Measurements from ENCODE around the gene ARMC3.

ARMC3 gene

GRCh38 chr10:23013581-23014335, 85.9 kb downstream of the ARMC3 start:
- Histone ChIP-seq H3F3A (ENCODE audit: control insufficient read depth, insufficient read depth) (no peaks in the 10 kb centered on the region), H3K27me3 (ENCODE audit: control insufficient read depth, low read length) (no peaks in the 10 kb centered on the region), H3K9me3 (ENCODE audit: control insufficient read depth, insufficient read depth, low read length) (no peaks in the 10 kb centered on the region), H3K4me2 (ENCODE audit: low read length) (no peak overlapping the region), H3K4me3 (ENCODE audit: low read length) (no peak overlapping the region), H4K20me1 (ENCODE audit: control insufficient read depth, insufficient read depth, low read depth, low read length) (no peaks in the 10 kb centered on the region), H3K27ac (ENCODE audit: low read depth, low read length) (no peak overlapping the region), H3K79me2 (ENCODE audit: control insufficient read depth, low read length) (no peaks in the 10 kb centered on the region), H3K4me1 (ENCODE audit: control insufficient read depth, low read length) (peaks cover 10% of the 10 kb centered on the region), H3K36me3 (ENCODE audit: control insufficient read depth, low read length) (no peaks in the 10 kb centered on the region), H3K9me2 (replicated peaks; ENCODE audit: control insufficient read depth, low read length) (no peaks in the 10 kb centered on the region)
- TF ChIP-seq EZH2phosphoT487 (IDR thresholded peaks at IDR 0.05; ENCODE audit: borderline replicate concordance, low read length) = no peak
- TF ChIP-seq CTCF (IDR thresholded peaks at IDR 0.05; ENCODE audit: low read depth, low read length, poor library complexity, severe bottlenecking) = no peak

- TF ChIP-seq EZH2phosphoT487 (IDR thresholded peaks at IDR 0.05; ENCODE audit: borderline replicate concordance, low read length) (no peak), CTCF (IDR thresholded peaks at IDR 0.05; ENCODE audit: low read depth, low read length, poor library complexity, severe bottlenecking) (no peak)
- peak overlapping the region; percentile 60 for H3K4me2 ChIP-seq (ENCODE audit: low read length)
Observed at GRCh38 chr10:23015021-23015707, 87.3 kb downstream of the ARMC3 start.

GRCh38 chr10:23016636-23017035, 88.8 kb downstream of the ARMC3 start:
- H3K4me3 ChIP-seq (ENCODE audit: low read length) = no peak overlapping the region
- TF ChIP-seq CTCF (IDR thresholded peaks at IDR 0.05; ENCODE audit: low read depth, low read length, poor library complexity, severe bottlenecking) = no peak
- TF ChIP-seq EZH2phosphoT487 (IDR thresholded peaks at IDR 0.05; ENCODE audit: borderline replicate concordance, low read length) = no peak
- H3K27ac ChIP-seq (ENCODE audit: low read depth, low read length) = no peak overlapping the region
- H3F3A ChIP-seq (ENCODE audit: control insufficient read depth, insufficient read depth) = no peaks in the 10 kb centered on the region
- no peaks in the 10 kb centered on the region for H3K27me3 ChIP-seq (ENCODE audit: control insufficient read depth, low read length)
- H3K4me1 ChIP-seq (ENCODE audit: control insufficient read depth, low read length) = peaks cover 10% of the 10 kb centered on the region
- H3K79me2 ChIP-seq (ENCODE audit: control insufficient read depth, low read length) = no peaks in the 10 kb centered on the region
- no peaks in the 10 kb centered on the region for H3K9me3 ChIP-seq (ENCODE audit: control insufficient read depth, insufficient read depth, low read length)
- no peaks in the 10 kb centered on the region for H3K36me3 ChIP-seq (ENCODE audit: control insufficient read depth, low read length)
- H3K4me2 ChIP-seq (ENCODE audit: low read length) = no peak overlapping the region
- H3K9me2 ChIP-seq (replicated peaks; ENCODE audit: control insufficient read depth, low read length) = no peaks in the 10 kb centered on the region
- no peaks in the 10 kb centered on the region for H4K20me1 ChIP-seq (ENCODE audit: control insufficient read depth, insufficient read depth, low read depth, low read length)

More at GRCh38 chr10:23015021-23015707, 87.3 kb downstream of the ARMC3 start:
- Histone ChIP-seq H3K79me2 (ENCODE audit: control insufficient read depth, low read length) (no peaks in the 10 kb centered on the region), H3F3A (ENCODE audit: control insufficient read depth, insufficient read depth) (no peaks in the 10 kb centered on the region), H3K27me3 (ENCODE audit: control insufficient read depth, low read length) (no peaks in the 10 kb centered on the region), H4K20me1 (ENCODE audit: control insufficient read depth, insufficient read depth, low read depth, low read length) (no peaks in the 10 kb centered on the region), H3K4me1 (ENCODE audit: control insufficient read depth, low read length) (peaks cover 10% of the 10 kb centered on the region), H3K9me3 (ENCODE audit: control insufficient read depth, insufficient read depth, low read length) (no peaks in the 10 kb centered on the region), H3K9me2 (replicated peaks; ENCODE audit: control insufficient read depth, low read length) (no peaks in the 10 kb centered on the region), H3K27ac (ENCODE audit: low read depth, low read length) (no peak overlapping the region), H3K4me3 (ENCODE audit: low read length) (peak overlapping the region; percentile 45), H3K36me3 (ENCODE audit: control insufficient read depth, low read length) (no peaks in the 10 kb centered on the region)

All from DOHH2 (cell line).